Astrocyte of the cerebellum (primary cell): ENCODE measurements around the gene RERG.

ENCODE experiments used
- DNase-seq: peaks from one replicate; pipeline ENCODE4 v3.0.0-alpha.2; 2011; ENCODE audit warnings: low read depth
- H3K4me3 ChIP-seq: 2 replicates; pipeline ENCODE4 v1.5.1; 2011; ENCODE audit warnings: mild to moderate bottlenecking, low read depth, low read length, moderate library complexity
- CTCF ChIP-seq: IDR thresholded peaks from 2 replicates; pipeline ENCODE4 v1.5.1; 2012; ENCODE audit warnings: low read length, low read depth, moderate library complexity, mild to moderate bottlenecking; ENCODE audit errors: missing control alignments
- in situ Hi-C: cut with HindIII; loops from 2 replicates; pipeline ENCODE4 v1.10.0; 2017; ENCODE audit warnings: low sequenced_read_pairs

Gene RERG

GRCh38 chr12:15183821-15184220 lies 37.4 kb downstream of the RERG start:
- no peak for TF ChIP-seq CTCF
- in situ Hi-C loops: no loop called here
- no peak for DNase-seq

GRCh38 chr12:15181017-15181683 lies 40.1 kb downstream of the RERG start:
- H3K4me3 ChIP-seq: no peak overlapping the region
- in situ Hi-C loops: no loop called here
- DNase-seq: no peak
- TF ChIP-seq CTCF: no peak

More at GRCh38 chr12:15183821-15184220, 37.4 kb downstream of the RERG start:
- no peak overlapping the region for H3K4me3 ChIP-seq

- H3K4me3 ChIP-seq: no peak overlapping the region
- in situ Hi-C loops: no loop called here
- TF ChIP-seq CTCF: no peak
- DNase-seq: no peak
Measured at GRCh38 chr12:15180325-15180724, 40.9 kb downstream of the RERG start.

GRCh38 chr12:15179672-15180071 lies 41.5 kb downstream of the RERG start:
- DNase-seq: no peak
- H3K4me3 ChIP-seq: no peak overlapping the region
- in situ Hi-C loops: no loop called here
- TF ChIP-seq CTCF: no peak

GRCh38 chr12:15173142-15173541 lies 48.1 kb downstream of the RERG start:
- in situ Hi-C loops: no loop called here
- no peak overlapping the region for H3K4me3 ChIP-seq

GRCh38 chr12:15172060-15172822 lies 49.0 kb downstream of the RERG start:
- DNase-seq: no peak
- no peak overlapping the region for H3K4me3 ChIP-seq
- TF ChIP-seq CTCF: no peak
- in situ Hi-C loops: no loop called here

More at GRCh38 chr12:15173142-15173541, 48.1 kb downstream of the RERG start:
- DNase-seq: no peak
- no peak for TF ChIP-seq CTCF
